Muscle of back (tissue), 11 donors: ENCODE data around the gene DAAM2. TPM values are rescaled to one million over a fixed set of nuclear protein-coding genes. Genes with fewer than 3 reads are reported as not detected.

ENCODE experiments used
- DNase-seq, 3 donors: peaks; one replicate each; pipeline versions ENCODE4 v3.0.0 to v3.0.0-alpha.2; 2013
- polyA plus RNA-seq, 10 donors: library from polyadenylated mRNA; unstranded; fragments of 120-200 nt; gene quantifications; one replicate each; pipeline ENCODE4 v1.2.1, GENCODE V29; 2013; ENCODE audit not compliant: insufficient read length in 10 of 10

Gene DAAM2
- polyA plus RNA-seq, 10 donors = 27.3 to 42.6 (median 33.9) TPM

GRCh38 chr6:39815356-39815755 lies 23.2 kb downstream of the DAAM2 start:
- no peak for DNase-seq

- peak in 1 of 3 donors; percentile 44 for DNase-seq
These were observed 24.6 kb downstream of the DAAM2 start for GRCh38 chr6:39816747-39817146.

GRCh38 chr6:39818695-39819094 lies 26.5 kb downstream of the DAAM2 start:
- no peak for DNase-seq

GRCh38 chr6:39819228-39819627 lies 27.1 kb downstream of the DAAM2 start:
- DNase-seq = no peak

- no peak for DNase-seq
These were observed 27.5 kb downstream of the DAAM2 start for GRCh38 chr6:39819676-39820075.

GRCh38 chr6:39820553-39820952 lies 28.4 kb downstream of the DAAM2 start:
- DNase-seq = no peak

GRCh38 chr6:39821046-39821740 lies 29.0 kb downstream of the DAAM2 start:
- no peak for DNase-seq

- DNase-seq = peak in 2 of 3 donors; percentile 55 to 84
These were observed 29.8 kb downstream of the DAAM2 start for GRCh38 chr6:39821742-39822532.

GRCh38 chr6:39822846-39823815 lies 31.0 kb downstream of the DAAM2 start:
- peak in 1 of 3 donors; percentile 56 for DNase-seq

- DNase-seq = peak in 2 of 3 donors; percentile 37 to 47
These were observed 32.1 kb downstream of the DAAM2 start for GRCh38 chr6:39824030-39824926.

- DNase-seq = no peak
These were observed 37.2 kb downstream of the DAAM2 start for GRCh38 chr6:39829331-39829730.

- DNase-seq = peak in 1 of 3 donors; percentile 39
These were observed 38.3 kb downstream of the DAAM2 start for GRCh38 chr6:39830444-39830843.

- no peak for DNase-seq
These were observed 39.5 kb downstream of the DAAM2 start for GRCh38 chr6:39831701-39832100.

GRCh38 chr6:39834278-39834677 lies 42.1 kb downstream of the DAAM2 start:
- DNase-seq = no peak

GRCh38 chr6:39834866-39835265 lies 42.7 kb downstream of the DAAM2 start:
- DNase-seq = no peak

- peak; percentile 61 to 91 (median 79) for DNase-seq
These were observed 43.7 kb downstream of the DAAM2 start for GRCh38 chr6:39835821-39836295.

GRCh38 chr6:39836606-39837005 lies 44.4 kb downstream of the DAAM2 start:
- no peak for DNase-seq

- DNase-seq = no peak
These were observed 47.3 kb downstream of the DAAM2 start for GRCh38 chr6:39839445-39839844.

GRCh38 chr6:39840781-39841180 lies 48.6 kb downstream of the DAAM2 start:
- no peak for DNase-seq

GRCh38 chr6:39841291-39841690 lies 49.1 kb downstream of the DAAM2 start:
- DNase-seq = no peak

- no peak for DNase-seq
These were observed 49.7 kb downstream of the DAAM2 start for GRCh38 chr6:39841923-39842322.
